Hematopoietic multipotent progenitor cell treated with erythropoietin and hydrocortisone succinate and interleukin-3 and kit ligand, for 6 days (in vitro differentiated cells): ENCODE data around the gene KRTAP5-10.
A peak's percentile ranks its signal among the peaks of the same experiment; 100 is the strongest.
"Not testable (repeated sequence)": the region's sequence is repeated elsewhere in the genome, so short reads cannot be mapped to it uniquely, and the experiment has no call there.

Source experiments
- DNase-seq: peaks from one replicate; pipeline ENCODE4 v3.0.0-alpha.2; 2015

The KRTAP5-10 gene

GRCh38 chr11:71542879-71543777, 22.2 kb upstream of the KRTAP5-10 start:
- no peak for DNase-seq

GRCh38 chr11:71543866-71544265, 21.5 kb upstream of the KRTAP5-10 start:
- peak; percentile 61 for DNase-seq

GRCh38 chr11:71544525-71545214, 20.7 kb upstream of the KRTAP5-10 start:
- DNase-seq: no peak

GRCh38 chr11:71545405-71545966, 19.9 kb upstream of the KRTAP5-10 start:
- DNase-seq: no peak

GRCh38 chr11:71548120-71548519, 17.2 kb upstream of the KRTAP5-10 start, which contains the start of gene KRTAP5-9:
TSS of gene KRTAP5-9 (plus strand) at chr11:71548420. CDS start at chr11:71548658, 238 bp downstream.
- DNase-seq: no peak

- DNase-seq: no peak
These were observed 16.6 kb upstream of the KRTAP5-10 start for GRCh38 chr11:71548716-71549151.

- DNase-seq: peak; percentile 49
These were observed 13.7 kb upstream of the KRTAP5-10 start for GRCh38 chr11:71551711-71552110.

GRCh38 chr11:71554996-71555395, 10.4 kb upstream of the KRTAP5-10 start:
- no peak for DNase-seq

- no peak for DNase-seq
These were observed 9.9 kb upstream of the KRTAP5-10 start for GRCh38 chr11:71555508-71555907.

- DNase-seq: no peak
These were observed 9.3 kb upstream of the KRTAP5-10 start for GRCh38 chr11:71556018-71556417.

GRCh38 chr11:71557257-71557656, 8.1 kb upstream of the KRTAP5-10 start:
- DNase-seq: no peak

GRCh38 chr11:71558996-71559395, 6.4 kb upstream of the KRTAP5-10 start:
- DNase-seq: no peak

GRCh38 chr11:71562120-71562519, 3.2 kb upstream of the KRTAP5-10 start:
- DNase-seq: no peak

- DNase-seq: peak; percentile 70
These were observed 2.0 kb upstream of the KRTAP5-10 start for GRCh38 chr11:71563406-71563805.

- no peak for DNase-seq
These were observed 933 bp upstream of the KRTAP5-10 start for GRCh38 chr11:71564430-71564829.

GRCh38 chr11:71566081-71566620, 788 bp downstream of the KRTAP5-10 start:
- no peak for DNase-seq

GRCh38 chr11:71566626-71567599, 1.6 kb downstream of the KRTAP5-10 start:
- DNase-seq: not testable (repeated sequence)

GRCh38 chr11:71567633-71568032, 2.3 kb downstream of the KRTAP5-10 start:
- not testable (repeated sequence) for DNase-seq

GRCh38 chr11:71568704-71569349, 3.5 kb downstream of the KRTAP5-10 start:
- DNase-seq: no peak

GRCh38 chr11:71571101-71571850, 5.9 kb downstream of the KRTAP5-10 start:
- not testable (repeated sequence) for DNase-seq

- DNase-seq: no peak
These were observed 7.4 kb downstream of the KRTAP5-10 start for GRCh38 chr11:71572811-71573210.
